GM10248 (cell line): ENCODE measurements around the gene DCAF12.
A peak's percentile ranks its signal among the peaks of the same experiment; 100 is the strongest.

Experiments
- CTCF ChIA-PET: fragments of 300-600 bp; sonication (Branson Sonifier 250); formaldehyde crosslinking; extraction: SDS; loops from one replicate; lab custom pipeline; 2021; ENCODE audit warnings: antibody characterized with exemption; lab: Yijun Ruan, JAX
- POLR2A ChIA-PET: fragments of 350-650 bp; sonication (Branson Sonifier 250); formaldehyde crosslinking; extraction: SDS; loops from one replicate; lab custom pipeline; 2020; ENCODE audit warnings: antibody characterized with exemption; lab: Yijun Ruan, JAX
- DNase-seq: peaks from one replicate; pipeline ENCODE4 v3.0.0; 2012; ENCODE audit errors: extremely low spot score
- CTCF ChIP-seq: IDR thresholded peaks from 2 replicates; pipeline ENCODE4 v1.5.1; 2012; ENCODE audit warnings: mild to moderate bottlenecking, low read depth; ENCODE audit errors: extremely low read depth, missing control alignments, control extremely low read depth

DCAF12 gene

GRCh38 chr9:34125681-34126206 lies 754 bp downstream of the DCAF12 start:
- TF ChIP-seq CTCF = no peak
- no peak for DNase-seq
- ChIA-PET POLR2A (interaction anchor here (0.6 to 1.0 kb wide), 3 partner anchors 45 to 88 kb away, joined by 3 to 5 read pairs (median 4); partner anchors contain the start of gene UBAP1), CTCF (interaction anchor here (1.3 kb wide), 1 partner anchor 16 kb away, joined by 3 read pairs; no protein-coding TSS in a partner anchor)

GRCh38 chr9:34124926-34125325 lies 1.6 kb downstream of the DCAF12 start:
- TF ChIP-seq CTCF = no peak
- CTCF ChIA-PET = interaction anchor here (1.3 kb wide), 2 partner anchors 17 to 129 kb away, joined by 3 read pairs; no protein-coding TSS in a partner anchor
- POLR2A ChIA-PET = no interaction called here
- no peak for DNase-seq

GRCh38 chr9:34124099-34124498 lies 2.4 kb downstream of the DCAF12 start:
- POLR2A ChIA-PET = no interaction called here
- TF ChIP-seq CTCF = no peak
- DNase-seq = no peak
- CTCF ChIA-PET = interaction anchor here (1.3 kb wide), 1 partner anchor 130 kb away, joined by 3 read pairs; no protein-coding TSS in a partner anchor

- TF ChIP-seq CTCF = no peak
- peak; percentile 53 for DNase-seq
- ChIA-PET CTCF (interaction anchor here (1.3 kb wide), 1 partner anchor 130 kb away, joined by 3 read pairs; no protein-coding TSS in a partner anchor), POLR2A (no interaction called here)
Measured at GRCh38 chr9:34123682-34124081, 2.8 kb downstream of the DCAF12 start.

GRCh38 chr9:34121996-34122395 lies 4.5 kb downstream of the DCAF12 start:
- DNase-seq = no peak
- ChIA-PET POLR2A (no interaction called here), CTCF (no interaction called here)
- no peak for TF ChIP-seq CTCF

GRCh38 chr9:34119713-34120112 lies 6.8 kb downstream of the DCAF12 start:
- no peak for DNase-seq
- no peak for TF ChIP-seq CTCF
- ChIA-PET POLR2A (no interaction called here), CTCF (interaction anchor here (1.3 kb wide), 1 partner anchor 10 kb away, joined by 4 read pairs; no protein-coding TSS in a partner anchor)
